Activated naive CD8-positive, alpha-beta T cell (primary cell): Measurements from ENCODE around the gene BFSP2.

Source experiments
- H3K27ac Mint-ChIP-seq: one replicate; pipeline ENCODE4 v1.8.0; 2021; ENCODE audit warnings: mixed read lengths
- H3K27me3 Mint-ChIP-seq: one replicate; pipeline ENCODE4 v1.8.0; 2021; ENCODE audit warnings: mixed read lengths
- H3K36me3 Mint-ChIP-seq: one replicate; pipeline ENCODE4 v1.8.0; 2021; ENCODE audit warnings: mixed read lengths
- H3K4me1 Mint-ChIP-seq: one replicate; pipeline ENCODE4 v1.8.0; 2021; ENCODE audit warnings: low read depth, mixed read lengths
- H3K4me3 Mint-ChIP-seq: one replicate; pipeline ENCODE4 v1.8.0; 2021; ENCODE audit warnings: mild to moderate bottlenecking, mixed read lengths
- H3K9me3 Mint-ChIP-seq: one replicate; pipeline ENCODE4 v1.8.0; 2021; ENCODE audit warnings: low read depth, mixed read lengths

Gene BFSP2

GRCh38 chr3:133451309-133451708 lies 51.5 kb downstream of the BFSP2 start:
- no peaks in the 10 kb centered on the region for H3K27me3 Mint-ChIP-seq
- H3K4me1 Mint-ChIP-seq, result peaks cover 14% of the 10 kb centered on the region
- H3K36me3 Mint-ChIP-seq, result no peaks in the 10 kb centered on the region
- no peak overlapping the region for H3K27ac Mint-ChIP-seq
- H3K4me3 Mint-ChIP-seq, result no peak overlapping the region
- H3K9me3 Mint-ChIP-seq, result no peaks in the 10 kb centered on the region

GRCh38 chr3:133452641-133453319 lies 52.9 kb downstream of the BFSP2 start:
- Mint-ChIP-seq H3K27ac (no peak overlapping the region), H3K27me3 (no peaks in the 10 kb centered on the region), H3K9me3 (no peaks in the 10 kb centered on the region), H3K36me3 (no peaks in the 10 kb centered on the region), H3K4me1 (peaks cover 14% of the 10 kb centered on the region), H3K4me3 (no peak overlapping the region)

DNA sequence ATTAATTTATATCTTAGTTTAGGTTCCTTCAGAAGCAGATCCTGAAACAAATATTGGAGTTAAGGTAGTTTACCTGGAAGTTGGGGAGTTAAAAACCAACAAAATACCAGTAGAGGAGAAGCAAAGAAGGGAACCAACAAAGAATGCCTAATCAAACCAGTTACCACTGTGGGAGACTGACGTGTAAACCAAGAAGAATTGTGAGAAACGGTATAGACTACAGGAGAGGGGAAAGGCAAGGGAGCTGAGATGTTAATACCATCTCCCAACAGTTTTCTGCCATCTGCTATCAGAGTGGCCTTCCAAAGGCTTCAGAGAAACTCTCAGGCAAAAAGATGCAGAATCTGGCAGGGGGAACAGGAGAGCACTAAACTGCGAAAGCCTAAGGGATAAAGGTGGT lies 53.5 kb downstream of the BFSP2 start:
- H3K9me3 Mint-ChIP-seq, result no peaks in the 10 kb centered on the region
- no peaks in the 10 kb centered on the region for H3K27me3 Mint-ChIP-seq
- H3K36me3 Mint-ChIP-seq, result no peaks in the 10 kb centered on the region
- peaks cover 10% of the 10 kb centered on the region for H3K4me1 Mint-ChIP-seq
- no peak overlapping the region for H3K27ac Mint-ChIP-seq
- H3K4me3 Mint-ChIP-seq, result no peak overlapping the region

GRCh38 chr3:133455281-133455680 lies 55.4 kb downstream of the BFSP2 start:
- Mint-ChIP-seq H3K36me3 (no peaks in the 10 kb centered on the region), H3K9me3 (no peaks in the 10 kb centered on the region), H3K27ac (no peak overlapping the region), H3K4me3 (no peak overlapping the region), H3K27me3 (no peaks in the 10 kb centered on the region), H3K4me1 (no peaks in the 10 kb centered on the region)

- Mint-ChIP-seq H3K4me3 (no peak overlapping the region), H3K27ac (no peak overlapping the region), H3K36me3 (no peaks in the 10 kb centered on the region), H3K4me1 (peaks cover 4% of the 10 kb centered on the region), H3K27me3 (no peaks in the 10 kb centered on the region), H3K9me3 (no peaks in the 10 kb centered on the region)
Measured at GRCh38 chr3:133455960-133456359, 56.1 kb downstream of the BFSP2 start.

DNA sequence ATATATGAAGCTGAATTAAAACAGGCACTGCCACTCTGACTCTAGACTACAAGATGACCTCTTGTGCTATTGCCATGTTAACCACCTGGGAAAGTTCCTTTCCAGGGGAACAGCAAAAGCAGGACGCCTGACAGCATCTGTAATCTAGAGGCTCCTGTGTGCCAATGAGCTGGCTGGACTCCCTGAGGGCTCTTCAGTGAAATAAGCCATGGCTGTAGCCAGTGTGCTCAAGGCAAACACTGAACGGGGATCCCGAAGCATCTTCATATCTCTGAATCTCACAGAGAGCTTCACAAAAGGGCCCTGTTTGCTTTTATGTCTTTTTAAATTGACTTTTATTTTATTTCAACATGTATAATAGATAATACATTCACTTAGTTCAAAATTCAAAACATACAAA lies 57.2 kb downstream of the BFSP2 start:
- Mint-ChIP-seq H3K9me3 (no peaks in the 10 kb centered on the region), H3K27ac (no peak overlapping the region), H3K4me1 (peaks cover 10% of the 10 kb centered on the region), H3K27me3 (no peaks in the 10 kb centered on the region), H3K36me3 (no peaks in the 10 kb centered on the region), H3K4me3 (no peak overlapping the region)

GRCh38 chr3:133457465-133458067 lies 57.7 kb downstream of the BFSP2 start:
- Mint-ChIP-seq H3K36me3 (no peaks in the 10 kb centered on the region), H3K9me3 (no peaks in the 10 kb centered on the region), H3K27me3 (no peaks in the 10 kb centered on the region), H3K4me3 (no peak overlapping the region), H3K27ac (no peak overlapping the region), H3K4me1 (peaks cover 10% of the 10 kb centered on the region)

GRCh38 chr3:133459400-133459799 lies 59.5 kb downstream of the BFSP2 start:
- Mint-ChIP-seq H3K27ac (no peak overlapping the region), H3K4me1 (peaks cover 26% of the 10 kb centered on the region), H3K27me3 (no peaks in the 10 kb centered on the region), H3K9me3 (no peaks in the 10 kb centered on the region), H3K4me3 (no peak overlapping the region), H3K36me3 (no peaks in the 10 kb centered on the region)

GRCh38 chr3:133460809-133461208 lies 61.0 kb downstream of the BFSP2 start:
- H3K4me3 Mint-ChIP-seq, result no peak overlapping the region
- H3K4me1 Mint-ChIP-seq, result peaks cover 27% of the 10 kb centered on the region
- H3K27me3 Mint-ChIP-seq, result no peaks in the 10 kb centered on the region
- no peaks in the 10 kb centered on the region for H3K9me3 Mint-ChIP-seq
- H3K27ac Mint-ChIP-seq, result peak overlapping the region; percentile 23
- no peaks in the 10 kb centered on the region for H3K36me3 Mint-ChIP-seq

- H3K4me1 Mint-ChIP-seq, result peaks cover 29% of the 10 kb centered on the region
- no peaks in the 10 kb centered on the region for H3K36me3 Mint-ChIP-seq
- H3K4me3 Mint-ChIP-seq, result no peak overlapping the region
- H3K9me3 Mint-ChIP-seq, result no peaks in the 10 kb centered on the region
- no peaks in the 10 kb centered on the region for H3K27me3 Mint-ChIP-seq
- H3K27ac Mint-ChIP-seq, result no peak overlapping the region
Measured at GRCh38 chr3:133461291-133461690, 61.4 kb downstream of the BFSP2 start.

DNA sequence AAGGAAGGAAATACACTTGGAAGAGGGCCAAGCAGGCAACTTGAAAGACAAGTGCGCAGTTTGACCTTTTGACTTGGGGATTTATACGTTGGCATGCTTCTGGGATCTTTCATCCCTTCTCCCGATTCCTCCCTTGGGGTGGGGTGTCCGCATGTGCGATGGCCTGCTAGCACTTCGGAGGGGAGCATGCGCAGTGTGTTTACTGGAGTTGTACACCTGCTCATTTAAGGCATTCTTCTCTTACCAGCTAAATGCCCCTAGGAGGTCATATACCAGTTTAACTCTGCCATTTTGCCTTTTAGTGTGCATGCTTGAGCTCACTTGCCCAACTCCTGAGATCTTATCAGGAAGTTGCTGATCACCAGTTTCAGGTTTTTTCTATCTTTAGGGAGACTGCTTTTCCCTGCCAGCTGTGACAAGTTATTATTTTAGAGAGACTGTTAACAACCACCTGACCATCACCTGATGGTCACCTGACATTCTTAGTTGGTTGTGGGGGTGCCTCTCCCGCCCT lies 63.5 kb downstream of the BFSP2 start:
- no peaks in the 10 kb centered on the region for H3K9me3 Mint-ChIP-seq
- H3K36me3 Mint-ChIP-seq, result no peaks in the 10 kb centered on the region
- no peak overlapping the region for H3K4me3 Mint-ChIP-seq
- H3K27me3 Mint-ChIP-seq, result no peaks in the 10 kb centered on the region
- no peak overlapping the region for H3K27ac Mint-ChIP-seq
- peaks cover 45% of the 10 kb centered on the region for H3K4me1 Mint-ChIP-seq

DNA sequence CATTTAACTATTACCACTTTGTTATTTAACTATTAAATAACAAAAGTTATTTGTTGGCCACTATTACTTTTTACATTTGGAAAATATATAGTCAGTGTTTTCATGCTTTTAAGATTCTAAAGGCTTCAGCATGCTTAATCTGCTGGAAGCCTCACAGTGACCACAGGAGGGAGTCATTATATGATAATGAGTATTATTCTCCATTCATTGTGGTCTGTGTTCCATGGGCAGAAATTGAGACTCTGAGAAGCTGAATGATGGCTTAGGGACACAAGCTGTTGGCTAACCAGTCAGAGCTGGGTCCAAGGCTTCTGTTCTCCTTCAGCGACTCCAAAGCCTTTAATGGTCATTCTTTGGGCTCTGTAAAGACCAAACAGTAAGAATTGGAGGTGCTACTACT lies 64.7 kb downstream of the BFSP2 start:
- H3K9me3 Mint-ChIP-seq, result no peaks in the 10 kb centered on the region
- H3K27ac Mint-ChIP-seq, result no peak overlapping the region
- no peaks in the 10 kb centered on the region for H3K27me3 Mint-ChIP-seq
- H3K4me1 Mint-ChIP-seq, result peaks cover 46% of the 10 kb centered on the region
- no peaks in the 10 kb centered on the region for H3K36me3 Mint-ChIP-seq
- no peak overlapping the region for H3K4me3 Mint-ChIP-seq

DNA sequence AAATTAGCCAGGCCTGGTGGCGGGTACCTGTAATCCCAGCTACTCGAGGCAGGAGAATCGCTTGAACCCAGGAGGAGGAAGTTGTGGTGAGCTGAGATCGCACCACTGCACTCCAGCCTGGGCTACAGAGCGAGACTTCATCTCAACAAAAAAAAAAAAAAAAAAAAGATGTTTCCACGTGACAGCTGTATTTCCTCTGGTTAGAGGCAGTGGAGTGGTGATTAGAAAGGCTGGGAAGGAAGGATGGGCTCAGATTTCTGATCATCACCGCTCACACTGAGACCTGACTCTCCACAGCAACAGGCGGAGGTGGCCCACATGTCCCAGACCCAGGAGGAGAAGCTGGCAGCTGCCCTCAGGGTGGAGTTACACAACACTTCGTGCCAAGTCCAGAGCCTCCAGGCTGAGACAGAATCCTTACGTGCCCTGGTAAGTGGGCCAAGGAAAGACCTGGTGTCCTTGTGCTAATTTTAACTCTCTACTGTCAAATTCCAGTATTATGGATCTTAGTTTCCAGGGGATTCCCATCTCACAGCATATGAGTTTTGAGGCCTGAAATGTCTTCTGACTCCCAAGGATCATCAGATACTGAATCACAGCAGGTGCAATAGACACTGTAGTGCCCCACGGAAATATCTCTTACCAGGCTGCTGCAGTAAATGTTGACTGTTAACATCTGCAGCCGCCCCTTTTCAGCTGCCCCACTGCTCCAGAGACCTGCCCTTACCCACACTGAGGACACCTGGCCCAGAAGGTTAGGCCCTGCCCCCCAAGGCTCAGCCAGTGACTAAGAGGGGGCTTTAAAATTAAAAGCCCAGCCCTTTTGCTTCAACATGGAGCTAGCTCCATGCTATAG lies 66.9 kb downstream of the BFSP2 start:
- no peak overlapping the region for H3K4me3 Mint-ChIP-seq

DNA sequence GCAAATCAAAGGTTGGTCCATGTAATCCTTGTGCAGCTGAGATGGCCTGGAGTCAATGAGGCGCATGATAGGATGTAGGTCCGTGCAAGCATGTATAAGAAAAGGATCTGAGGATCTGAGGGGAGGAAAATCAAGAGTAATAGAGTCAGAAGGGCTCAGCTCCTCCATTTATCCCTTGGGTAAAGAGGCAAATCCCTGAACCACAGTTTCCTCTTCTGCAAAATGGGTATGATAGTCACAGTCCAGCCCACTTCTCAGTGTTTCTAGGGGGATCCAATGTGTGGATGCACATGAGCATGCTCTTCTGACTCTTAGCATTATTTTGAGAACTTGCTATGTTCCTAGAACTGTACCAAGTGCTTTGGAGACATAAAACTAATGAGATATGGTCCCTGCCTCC lies 67.9 kb downstream of the BFSP2 start:
- Mint-ChIP-seq H3K9me3 (no peaks in the 10 kb centered on the region), H3K4me1 (peaks cover 34% of the 10 kb centered on the region), H3K4me3 (no peak overlapping the region), H3K36me3 (no peaks in the 10 kb centered on the region), H3K27me3 (no peaks in the 10 kb centered on the region), H3K27ac (no peak overlapping the region)

More for the DNA sequence above, 66.9 kb downstream of the BFSP2 start:
- H3K4me1 Mint-ChIP-seq, result peaks cover 37% of the 10 kb centered on the region
- no peaks in the 10 kb centered on the region for H3K36me3 Mint-ChIP-seq
- no peaks in the 10 kb centered on the region for H3K9me3 Mint-ChIP-seq
- no peaks in the 10 kb centered on the region for H3K27me3 Mint-ChIP-seq
- H3K27ac Mint-ChIP-seq, result no peak overlapping the region

DNA sequence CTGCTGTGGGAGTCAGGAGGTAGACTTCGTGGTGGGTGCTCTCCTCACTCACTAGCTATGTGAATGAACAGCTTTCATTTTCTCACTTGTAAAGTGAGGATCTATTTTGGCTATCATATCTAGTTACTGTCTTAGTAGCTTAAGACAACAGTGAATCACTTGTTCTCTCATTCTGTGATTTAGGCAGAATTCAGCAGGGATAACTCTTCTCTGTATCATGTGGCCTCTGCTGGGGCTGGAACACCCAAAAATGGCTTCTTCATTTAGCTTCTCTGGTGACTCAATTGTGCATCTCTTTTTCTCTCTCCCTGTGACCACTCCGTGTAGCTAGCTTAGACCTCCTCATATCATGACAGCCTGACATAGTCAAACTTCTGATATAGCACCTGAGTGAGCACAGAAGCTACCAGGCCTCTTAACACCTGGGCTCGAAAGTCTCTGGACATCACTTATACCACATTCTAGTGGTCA lies 68.4 kb downstream of the BFSP2 start:
- Mint-ChIP-seq H3K27me3 (no peaks in the 10 kb centered on the region), H3K27ac (peak overlapping the region; percentile 30), H3K4me1 (peaks cover 31% of the 10 kb centered on the region), H3K9me3 (no peaks in the 10 kb centered on the region), H3K4me3 (no peak overlapping the region), H3K36me3 (no peaks in the 10 kb centered on the region)
